ENCODE results near the gene TAPT1.

The TAPT1 gene

DNA sequence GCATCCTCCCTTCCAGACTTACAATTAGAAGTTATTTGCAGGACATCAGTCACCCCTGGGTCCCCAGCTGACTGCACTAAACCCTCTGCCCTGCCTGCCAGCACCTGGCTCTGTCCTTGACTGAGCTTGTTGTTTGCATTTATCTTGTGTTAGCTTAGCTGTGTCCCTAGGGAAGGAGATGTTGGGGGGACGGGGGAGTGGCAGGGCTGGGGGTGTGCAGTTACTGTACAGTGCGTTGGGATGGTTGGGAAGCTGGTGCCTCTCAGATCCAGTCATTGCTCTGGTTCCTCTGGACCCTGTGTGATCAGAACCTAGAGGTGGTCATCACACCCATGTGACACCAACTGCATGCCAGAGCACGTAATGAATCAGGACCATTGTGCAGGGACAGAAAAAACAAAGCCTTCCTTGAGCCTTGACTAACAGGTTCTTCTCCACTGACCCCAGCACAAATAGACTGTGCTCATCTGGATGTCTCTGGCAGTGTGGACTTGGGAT is 109.7 kb downstream of the TAPT1 start:
- Histone ChIP-seq H3K9ac (ENCODE audit: low read depth, low read length) (no peak overlapping the region), H3K9me3 (ENCODE audit: control insufficient read depth, insufficient read depth, low read length) (no peaks in the 10 kb centered on the region), H3K4me1 (ENCODE audit: insufficient read depth, low read length) (no peaks in the 10 kb centered on the region), H3K36me3 (ENCODE audit: insufficient read depth, low read length) (no peaks in the 10 kb centered on the region)

DNA sequence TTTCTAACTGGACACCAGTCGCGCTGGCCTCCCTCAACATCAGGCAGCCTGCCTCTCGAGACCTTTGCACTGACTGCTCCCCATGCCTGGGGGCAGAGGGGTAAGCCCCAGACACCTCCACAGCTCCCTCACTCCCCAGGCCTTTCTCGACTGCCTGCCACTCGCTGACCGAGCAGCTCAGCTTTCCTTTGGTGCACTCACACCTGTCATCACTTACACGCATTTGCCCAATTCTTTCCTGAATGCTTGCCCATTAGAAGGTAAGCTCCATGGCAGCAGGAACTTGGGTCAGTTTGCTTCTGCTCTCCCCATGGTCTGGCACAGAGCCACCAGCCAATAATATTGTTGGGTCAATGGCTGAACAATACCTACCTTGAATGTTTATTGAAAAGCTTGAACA is 110.3 kb downstream of the TAPT1 start:
- Histone ChIP-seq H3K9ac (ENCODE audit: low read depth, low read length) (no peak overlapping the region), H3K4me1 (ENCODE audit: insufficient read depth, low read length) (no peaks in the 10 kb centered on the region), H3K9me3 (ENCODE audit: control insufficient read depth, insufficient read depth, low read length) (no peaks in the 10 kb centered on the region), H3K36me3 (ENCODE audit: insufficient read depth, low read length) (no peaks in the 10 kb centered on the region)

DNA sequence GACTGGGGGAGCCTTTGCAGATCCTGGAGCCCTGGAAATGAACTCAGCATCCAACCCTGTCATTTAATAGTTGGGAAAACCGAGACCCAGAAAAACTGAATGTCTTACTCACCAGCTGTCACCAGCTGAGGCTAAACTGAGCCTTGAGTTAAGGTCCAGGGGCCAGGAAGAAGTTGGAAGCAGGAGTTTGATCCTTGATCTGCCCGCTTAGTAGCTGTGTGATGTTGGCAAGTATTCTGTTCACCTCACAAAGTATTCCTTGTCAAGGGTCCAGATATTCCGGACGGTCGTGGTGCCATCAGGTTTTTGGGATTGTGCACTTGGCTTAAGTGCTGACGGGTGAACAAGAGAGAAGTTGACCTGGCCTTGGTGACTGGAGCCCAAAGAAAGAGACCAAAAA is 111.7 kb downstream of the TAPT1 start:
- H3K36me3 ChIP-seq (ENCODE audit: insufficient read depth, low read length): no peaks in the 10 kb centered on the region
- no peak overlapping the region for H3K9ac ChIP-seq (ENCODE audit: low read depth, low read length)
- no peaks in the 10 kb centered on the region for H3K9me3 ChIP-seq (ENCODE audit: control insufficient read depth, insufficient read depth, low read length)
- no peaks in the 10 kb centered on the region for H3K4me1 ChIP-seq (ENCODE audit: insufficient read depth, low read length)

DNA sequence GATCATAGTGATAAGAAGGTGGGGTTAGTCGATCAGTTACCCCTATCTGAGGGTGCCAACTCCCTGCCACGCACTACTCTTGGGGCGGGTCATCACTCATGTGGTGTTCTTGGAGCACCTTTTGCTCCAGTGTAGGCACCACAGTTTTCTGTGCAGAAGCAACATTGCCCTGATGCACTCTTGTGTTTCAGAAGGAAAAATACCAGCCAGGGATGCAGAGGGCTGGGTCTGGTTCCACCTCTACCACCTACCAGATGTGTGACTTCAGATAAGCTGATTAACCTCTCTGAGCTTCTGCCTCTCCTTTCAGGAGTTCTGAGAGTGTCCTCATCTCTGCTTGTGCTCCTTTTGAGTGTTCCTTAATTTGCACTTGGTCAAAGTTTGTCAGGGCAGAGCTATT is 112.5 kb downstream of the TAPT1 start:
- Histone ChIP-seq H3K9ac (ENCODE audit: low read depth, low read length) (no peak overlapping the region), H3K4me1 (ENCODE audit: insufficient read depth, low read length) (no peaks in the 10 kb centered on the region), H3K36me3 (ENCODE audit: insufficient read depth, low read length) (no peaks in the 10 kb centered on the region), H3K9me3 (ENCODE audit: control insufficient read depth, insufficient read depth, low read length) (no peaks in the 10 kb centered on the region)

DNA sequence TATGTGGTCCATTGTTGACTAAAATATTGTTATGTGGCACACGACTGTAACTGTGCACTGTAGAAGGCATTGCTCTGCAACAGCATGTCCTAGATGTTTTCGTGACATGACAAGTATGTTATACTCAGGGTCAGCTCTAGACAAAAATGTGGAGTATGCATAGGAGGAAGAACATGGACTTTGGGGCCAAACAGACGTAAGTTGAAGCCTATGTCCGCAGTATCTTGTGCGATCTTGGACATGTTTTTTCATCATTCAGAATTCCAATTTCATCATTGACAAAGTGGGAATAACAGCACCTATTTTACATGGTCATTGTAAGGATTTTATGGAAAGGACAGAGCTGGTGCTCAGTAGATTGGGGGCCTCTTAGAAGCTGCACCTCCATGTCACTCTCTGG is 114.7 kb downstream of the TAPT1 start:
- no peaks in the 10 kb centered on the region for H3K9me3 ChIP-seq (ENCODE audit: control insufficient read depth, insufficient read depth, low read length)
- no peak overlapping the region for H3K9ac ChIP-seq (ENCODE audit: low read depth, low read length)
- H3K36me3 ChIP-seq (ENCODE audit: insufficient read depth, low read length): no peaks in the 10 kb centered on the region
- H3K4me1 ChIP-seq (ENCODE audit: insufficient read depth, low read length): no peaks in the 10 kb centered on the region

DNA sequence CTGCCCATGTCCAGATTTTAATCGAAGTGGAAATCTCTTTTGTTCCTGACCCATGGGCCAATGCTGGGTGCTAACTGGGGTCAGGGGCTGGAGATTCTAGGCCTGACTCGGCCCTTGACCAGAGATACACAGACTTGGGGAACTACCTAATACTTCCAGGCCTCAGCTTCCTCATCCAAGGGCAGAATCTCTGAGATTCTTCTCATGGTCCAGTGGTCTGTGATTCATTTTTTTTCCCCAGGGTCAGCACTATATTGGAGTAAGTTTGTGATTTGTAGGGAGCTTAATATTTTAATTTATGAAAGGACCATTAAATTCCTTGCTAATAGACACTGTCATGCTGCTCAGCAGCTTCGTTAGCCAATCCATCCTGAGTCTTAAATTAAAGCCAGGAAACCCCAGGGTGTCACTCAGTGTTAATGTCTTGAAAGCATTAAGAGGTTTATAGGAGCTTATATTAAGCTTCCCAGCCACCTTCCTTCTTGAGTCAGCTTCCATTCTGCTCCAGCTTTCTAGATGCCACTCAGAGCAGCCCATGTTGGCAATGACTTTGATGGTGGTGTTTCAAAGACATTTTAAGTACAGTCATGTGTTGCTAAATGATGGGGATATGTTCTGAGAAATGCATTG is 115.5 kb downstream of the TAPT1 start:
- Histone ChIP-seq H3K9ac (ENCODE audit: low read depth, low read length) (no peak overlapping the region), H3K36me3 (ENCODE audit: insufficient read depth, low read length) (no peaks in the 10 kb centered on the region), H3K9me3 (ENCODE audit: control insufficient read depth, insufficient read depth, low read length) (no peaks in the 10 kb centered on the region), H3K4me1 (ENCODE audit: insufficient read depth, low read length) (no peaks in the 10 kb centered on the region)
